Parathyroid adenoma (tissue), 2 donors: ENCODE measurements around the gene YIPF5.

ENCODE experiments used
- H2AFZ ChIP-seq: fragments of 300-600 bp; sonication (generic); one replicate; pipeline ENCODE4 v1.7.0; 2017; ENCODE audit warnings: antibody characterized with exemption, mild to moderate bottlenecking
- H3K27ac ChIP-seq: fragments of 300-600 bp; sonication (generic); one replicate; pipeline ENCODE4 v1.7.0; 2017
- H3K27me3 ChIP-seq: fragments of 300-600 bp; sonication (generic); one replicate; pipeline ENCODE4 v1.7.0; 2017; ENCODE audit warnings: low read length; ENCODE audit not compliant: control insufficient read depth, insufficient read depth
- H3K36me3 ChIP-seq: fragments of 300-600 bp; sonication (generic); one replicate; pipeline ENCODE4 v1.7.0; 2017; ENCODE audit warnings: low read length; ENCODE audit not compliant: control insufficient read depth, insufficient read depth
- H3K4me1 ChIP-seq: fragments of 300-600 bp; sonication (generic); one replicate; pipeline ENCODE4 v1.7.0; 2017; ENCODE audit warnings: control low read depth
- H3K4me2 ChIP-seq: fragments of 300-600 bp; sonication (generic); one replicate; pipeline ENCODE4 v1.7.0; 2017; ENCODE audit warnings: low read length
- H3K4me3 ChIP-seq: fragments of 300-600 bp; sonication (generic); one replicate; pipeline ENCODE4 v1.7.0; 2017; ENCODE audit warnings: low read depth, low read length
- H3K79me2 ChIP-seq: fragments of 300-600 bp; sonication (generic); one replicate; pipeline ENCODE4 v1.7.0; 2017; ENCODE audit warnings: control low read depth
- H3K9ac ChIP-seq: fragments of 300-600 bp; sonication (generic); one replicate; pipeline ENCODE4 v1.7.0; 2017; ENCODE audit warnings: mild to moderate bottlenecking
- H3K9me3 ChIP-seq: fragments of 300-600 bp; sonication (generic); one replicate; pipeline ENCODE4 v1.7.0; 2017; ENCODE audit warnings: low read length; ENCODE audit not compliant: control insufficient read depth
- CTCF ChIP-seq: fragments of 300-600 bp; sonication (generic); IDR thresholded peaks from one replicate; pipeline ENCODE4 v1.7.0; 2017; ENCODE audit warnings: antibody characterized with exemption, mild to moderate bottlenecking
- donor health status: primary hyperparathyroidism.

Gene YIPF5

GRCh38 chr5:144142824-144143162, 27.7 kb downstream of the YIPF5 start:
- Histone ChIP-seq H3K9me3 (no peaks in the 10 kb centered on the region), H3K27ac (no peak overlapping the region)

GRCh38 chr5:144142139-144142823, 28.2 kb downstream of the YIPF5 start:
- H3K4me3 ChIP-seq, result no peak overlapping the region
- H3K79me2 ChIP-seq, result no peaks in the 10 kb centered on the region
- no peaks in the 10 kb centered on the region for H3K9me3 ChIP-seq
- peak; percentile 48 for TF ChIP-seq CTCF
- H3K27ac ChIP-seq, result no peak overlapping the region
- H3K36me3 ChIP-seq, result no peaks in the 10 kb centered on the region
- no peaks in the 10 kb centered on the region for H3K27me3 ChIP-seq
- H2AFZ ChIP-seq, result peak overlapping the region; percentile 31
- no peak overlapping the region for H3K4me2 ChIP-seq
- no peak overlapping the region for H3K9ac ChIP-seq
- H3K4me1 ChIP-seq, result no peaks in the 10 kb centered on the region

More at GRCh38 chr5:144142824-144143162, 27.7 kb downstream of the YIPF5 start:
- Histone ChIP-seq H3K9ac (no peak overlapping the region), H3K4me1 (no peaks in the 10 kb centered on the region), H3K4me2 (no peak overlapping the region), H3K27me3 (no peaks in the 10 kb centered on the region), H3K79me2 (no peaks in the 10 kb centered on the region), H3K36me3 (no peaks in the 10 kb centered on the region), H2AFZ (no peak overlapping the region), H3K4me3 (no peak overlapping the region)
- TF ChIP-seq CTCF, result no peak

GRCh38 chr5:144141585-144141984, 28.9 kb downstream of the YIPF5 start:
- Histone ChIP-seq H3K4me2 (no peak overlapping the region), H3K27me3 (no peaks in the 10 kb centered on the region), H3K36me3 (no peaks in the 10 kb centered on the region), H3K4me1 (no peaks in the 10 kb centered on the region), H3K9me3 (no peaks in the 10 kb centered on the region), H3K27ac (no peak overlapping the region), H3K4me3 (no peak overlapping the region), H2AFZ (peak overlapping the region; percentile 31), H3K79me2 (no peaks in the 10 kb centered on the region), H3K9ac (no peak overlapping the region)
- TF ChIP-seq CTCF, result no peak

- TF ChIP-seq CTCF, result no peak
- Histone ChIP-seq H3K4me3 (no peak overlapping the region), H3K27ac (no peak overlapping the region), H3K36me3 (no peaks in the 10 kb centered on the region), H3K4me2 (no peak overlapping the region), H2AFZ (no peak overlapping the region), H3K4me1 (no peaks in the 10 kb centered on the region), H3K27me3 (no peaks in the 10 kb centered on the region), H3K9me3 (no peaks in the 10 kb centered on the region), H3K9ac (no peak overlapping the region), H3K79me2 (no peaks in the 10 kb centered on the region)
Measured at GRCh38 chr5:144139586-144139985, 30.9 kb downstream of the YIPF5 start.

- Histone ChIP-seq H3K4me2 (no peak overlapping the region), H2AFZ (no peak overlapping the region), H3K9me3 (no peaks in the 10 kb centered on the region), H3K4me1 (no peaks in the 10 kb centered on the region), H3K4me3 (no peak overlapping the region), H3K36me3 (no peaks in the 10 kb centered on the region), H3K27me3 (no peaks in the 10 kb centered on the region), H3K27ac (no peak overlapping the region), H3K9ac (no peak overlapping the region), H3K79me2 (no peaks in the 10 kb centered on the region)
- no peak for TF ChIP-seq CTCF
Measured at GRCh38 chr5:144135113-144135762, 35.2 kb downstream of the YIPF5 start.
